Activated naive CD8-positive, alpha-beta T cell treated with anti-CD3 and anti-CD28 coated beads, Interleukin-2, amount 50 U/mL, for 24 hours (primary cell): ENCODE measurements around the gene KIAA0825.

Experiments used
- ATAC-seq: fragments of 150-1000 bp; cut with Tn5 transposase; one replicate; pipeline ENCODE4 v1.10.0; 2021
- DNase-seq: peaks from one replicate; pipeline ENCODE4 v3.0.0; 2021
- H3K27ac Mint-ChIP-seq: one replicate; pipeline ENCODE4 v1.8.0; 2021; ENCODE audit warnings: mild to moderate bottlenecking, mixed read lengths
- H3K27me3 Mint-ChIP-seq: one replicate; pipeline ENCODE4 v1.8.0; 2021; ENCODE audit warnings: mixed read lengths
- H3K36me3 Mint-ChIP-seq: one replicate; pipeline ENCODE4 v1.8.0; 2021; ENCODE audit warnings: low read depth, mixed read lengths
- H3K4me1 Mint-ChIP-seq: one replicate; pipeline ENCODE4 v1.8.0; 2021; ENCODE audit warnings: mixed read lengths
- H3K4me3 Mint-ChIP-seq: one replicate; pipeline ENCODE4 v1.8.0; 2021; ENCODE audit warnings: mild to moderate bottlenecking, moderate library complexity, mixed read lengths
- H3K9me3 Mint-ChIP-seq: one replicate; pipeline ENCODE4 v1.8.0; 2021; ENCODE audit warnings: mixed read lengths

The KIAA0825 gene

GRCh38 chr5:94457788-94458187 lies 160.6 kb downstream of the KIAA0825 start:
- Mint-ChIP-seq H3K4me1 (no peaks in the 10 kb centered on the region), H3K4me3 (no peak overlapping the region), H3K27me3 (no peaks in the 10 kb centered on the region), H3K36me3 (no peaks in the 10 kb centered on the region), H3K9me3 (no peaks in the 10 kb centered on the region), H3K27ac (no peak overlapping the region)
- ATAC-seq = no peak
- DNase-seq = no peak

GRCh38 chr5:94445726-94446125 lies 172.7 kb downstream of the KIAA0825 start:
- no peaks in the 10 kb centered on the region for H3K36me3 Mint-ChIP-seq
- DNase-seq (no peak), ATAC-seq (no peak)
- no peak overlapping the region for H3K4me3 Mint-ChIP-seq
- H3K9me3 Mint-ChIP-seq = no peaks in the 10 kb centered on the region
- H3K27ac Mint-ChIP-seq = no peak overlapping the region
- no peaks in the 10 kb centered on the region for H3K27me3 Mint-ChIP-seq
- H3K4me1 Mint-ChIP-seq = no peaks in the 10 kb centered on the region

GRCh38 chr5:94442991-94443390 lies 175.4 kb downstream of the KIAA0825 start:
- Mint-ChIP-seq H3K27me3 (no peaks in the 10 kb centered on the region), H3K27ac (no peak overlapping the region), H3K4me3 (no peak overlapping the region), H3K36me3 (no peaks in the 10 kb centered on the region), H3K9me3 (no peaks in the 10 kb centered on the region), H3K4me1 (no peaks in the 10 kb centered on the region)
- ATAC-seq (no peak), DNase-seq (no peak)

- ATAC-seq (no peak), DNase-seq (no peak)
- Mint-ChIP-seq H3K36me3 (no peaks in the 10 kb centered on the region), H3K9me3 (no peaks in the 10 kb centered on the region), H3K4me3 (no peak overlapping the region), H3K27ac (no peak overlapping the region), H3K4me1 (no peaks in the 10 kb centered on the region), H3K27me3 (no peaks in the 10 kb centered on the region)
Observed at GRCh38 chr5:94442076-94442475, 176.3 kb downstream of the KIAA0825 start.

- Mint-ChIP-seq H3K4me3 (no peak overlapping the region), H3K4me1 (no peaks in the 10 kb centered on the region), H3K9me3 (no peaks in the 10 kb centered on the region), H3K27ac (no peak overlapping the region), H3K36me3 (no peaks in the 10 kb centered on the region), H3K27me3 (no peaks in the 10 kb centered on the region)
- DNase-seq (no peak), ATAC-seq (no peak)
Observed at GRCh38 chr5:94440015-94440414, 178.4 kb downstream of the KIAA0825 start.

GRCh38 chr5:94433397-94434163 lies 184.8 kb downstream of the KIAA0825 start:
- no peaks in the 10 kb centered on the region for H3K27me3 Mint-ChIP-seq
- ATAC-seq = no peak
- peaks cover 5% of the 10 kb centered on the region for H3K9me3 Mint-ChIP-seq
- no peak overlapping the region for H3K4me3 Mint-ChIP-seq
- H3K27ac Mint-ChIP-seq = no peak overlapping the region
- no peaks in the 10 kb centered on the region for H3K36me3 Mint-ChIP-seq
- H3K4me1 Mint-ChIP-seq = no peaks in the 10 kb centered on the region
- no peak for DNase-seq

GRCh38 chr5:94432499-94432898 lies 185.9 kb downstream of the KIAA0825 start:
- no peak for DNase-seq
- H3K4me1 Mint-ChIP-seq = no peaks in the 10 kb centered on the region
- no peak for ATAC-seq

GRCh38 chr5:94431696-94432095 lies 186.7 kb downstream of the KIAA0825 start:
- DNase-seq (no peak), ATAC-seq (no peak)
- Mint-ChIP-seq H3K9me3 (peaks cover 14% of the 10 kb centered on the region), H3K4me1 (no peaks in the 10 kb centered on the region), H3K27me3 (no peaks in the 10 kb centered on the region), H3K27ac (no peak overlapping the region), H3K4me3 (no peak overlapping the region), H3K36me3 (no peaks in the 10 kb centered on the region)

More at GRCh38 chr5:94432499-94432898, 185.9 kb downstream of the KIAA0825 start:
- H3K4me3 Mint-ChIP-seq = no peak overlapping the region
- no peaks in the 10 kb centered on the region for H3K36me3 Mint-ChIP-seq
- peaks cover 14% of the 10 kb centered on the region for H3K9me3 Mint-ChIP-seq
- no peaks in the 10 kb centered on the region for H3K27me3 Mint-ChIP-seq
- H3K27ac Mint-ChIP-seq = no peak overlapping the region

GRCh38 chr5:94429566-94429965 lies 188.8 kb downstream of the KIAA0825 start:
- ATAC-seq = no peak
- no peak for DNase-seq
- Mint-ChIP-seq H3K4me3 (no peak overlapping the region), H3K4me1 (no peaks in the 10 kb centered on the region), H3K36me3 (no peaks in the 10 kb centered on the region), H3K27ac (no peak overlapping the region), H3K9me3 (peaks cover 14% of the 10 kb centered on the region), H3K27me3 (no peaks in the 10 kb centered on the region)

GRCh38 chr5:94425396-94425795 lies 193.0 kb downstream of the KIAA0825 start:
- no peak for DNase-seq
- Mint-ChIP-seq H3K4me3 (no peak overlapping the region), H3K36me3 (no peaks in the 10 kb centered on the region), H3K4me1 (peaks cover 2% of the 10 kb centered on the region), H3K27ac (no peak overlapping the region), H3K9me3 (peaks cover 14% of the 10 kb centered on the region), H3K27me3 (no peaks in the 10 kb centered on the region)
- ATAC-seq = no peak

GRCh38 chr5:94423411-94423810 lies 195.0 kb downstream of the KIAA0825 start:
- Mint-ChIP-seq H3K4me3 (no peak overlapping the region), H3K9me3 (peaks cover 7% of the 10 kb centered on the region), H3K4me1 (peaks cover 2% of the 10 kb centered on the region), H3K27me3 (no peaks in the 10 kb centered on the region), H3K27ac (no peak overlapping the region), H3K36me3 (no peaks in the 10 kb centered on the region)
- DNase-seq = no peak
- no peak for ATAC-seq

- Mint-ChIP-seq H3K9me3 (peaks cover 1% of the 10 kb centered on the region), H3K4me1 (peaks cover 2% of the 10 kb centered on the region), H3K27me3 (no peaks in the 10 kb centered on the region), H3K36me3 (no peaks in the 10 kb centered on the region), H3K4me3 (no peak overlapping the region), H3K27ac (no peak overlapping the region)
- no peak for DNase-seq
- no peak for ATAC-seq
Observed at GRCh38 chr5:94422812-94423211, 195.6 kb downstream of the KIAA0825 start.

GRCh38 chr5:94420885-94421284 lies 197.5 kb downstream of the KIAA0825 start:
- ATAC-seq (no peak), DNase-seq (no peak)
- H3K4me1 Mint-ChIP-seq = peaks cover 2% of the 10 kb centered on the region
- H3K27me3 Mint-ChIP-seq = no peaks in the 10 kb centered on the region
- no peaks in the 10 kb centered on the region for H3K36me3 Mint-ChIP-seq
- H3K27ac Mint-ChIP-seq = no peak overlapping the region
- H3K4me3 Mint-ChIP-seq = no peak overlapping the region
- no peaks in the 10 kb centered on the region for H3K9me3 Mint-ChIP-seq

- no peak overlapping the region for H3K4me3 Mint-ChIP-seq
- DNase-seq (no peak), ATAC-seq (no peak)
- H3K27me3 Mint-ChIP-seq = no peaks in the 10 kb centered on the region
- no peak overlapping the region for H3K27ac Mint-ChIP-seq
- H3K36me3 Mint-ChIP-seq = peaks cover 2% of the 10 kb centered on the region
- no peaks in the 10 kb centered on the region for H3K9me3 Mint-ChIP-seq
- H3K4me1 Mint-ChIP-seq = no peaks in the 10 kb centered on the region
Observed at GRCh38 chr5:94415798-94416197, 202.6 kb downstream of the KIAA0825 start.

GRCh38 chr5:94409440-94409839 lies 209.0 kb downstream of the KIAA0825 start:
- H3K4me3 Mint-ChIP-seq = no peak overlapping the region
- peaks cover 2% of the 10 kb centered on the region for H3K36me3 Mint-ChIP-seq
- peaks cover 8% of the 10 kb centered on the region for H3K9me3 Mint-ChIP-seq
- no peak overlapping the region for H3K27ac Mint-ChIP-seq
- no peaks in the 10 kb centered on the region for H3K27me3 Mint-ChIP-seq
- ATAC-seq (no peak), DNase-seq (no peak)
- no peaks in the 10 kb centered on the region for H3K4me1 Mint-ChIP-seq

- Mint-ChIP-seq H3K4me1 (no peaks in the 10 kb centered on the region), H3K36me3 (peaks cover under 1% of the 10 kb centered on the region), H3K27ac (no peak overlapping the region), H3K27me3 (no peaks in the 10 kb centered on the region), H3K4me3 (no peak overlapping the region), H3K9me3 (peaks cover 8% of the 10 kb centered on the region)
- no peak for ATAC-seq
- no peak for DNase-seq
Observed at GRCh38 chr5:94407023-94407422, 211.4 kb downstream of the KIAA0825 start.
